GM12875 (cell line): ENCODE measurements around the gene SKAP1.
"Not testable (repeated sequence)": the region's sequence is repeated elsewhere in the genome, so short reads cannot be mapped to it uniquely, and the experiment has no call there.

Source experiments
- H3K4me3 ChIP-seq: one replicate; pipeline ENCODE4 v1.5.1; 2011; ENCODE audit warnings: low read depth, low read length, control low read depth
- CTCF ChIP-seq: IDR thresholded peaks from 2 replicates; pipeline ENCODE4 v1.5.1; 2011; ENCODE audit warnings: low read depth, mild to moderate bottlenecking, control low read depth, inconsistent platforms, low read length, moderate library complexity, borderline replicate concordance; ENCODE audit not compliant: insufficient read depth

SKAP1 gene

GRCh38 chr17:48294020-48294805 is 135.8 kb downstream of the SKAP1 start:
- TF ChIP-seq CTCF, result no peak
- H3K4me3 ChIP-seq, result no peak overlapping the region

- no peak overlapping the region for H3K4me3 ChIP-seq
- TF ChIP-seq CTCF, result no peak
Measured at GRCh38 chr17:48293319-48294019, 136.5 kb downstream of the SKAP1 start.

- H3K4me3 ChIP-seq, result no peak overlapping the region
- TF ChIP-seq CTCF, result no peak
Measured at GRCh38 chr17:48290378-48290777, 139.6 kb downstream of the SKAP1 start.

- H3K4me3 ChIP-seq, result not testable (repeated sequence)
Measured at GRCh38 chr17:48286917-48287316, 143.1 kb downstream of the SKAP1 start.

- TF ChIP-seq CTCF, result no peak
- H3K4me3 ChIP-seq, result no peak overlapping the region
Measured at GRCh38 chr17:48285614-48286013, 144.4 kb downstream of the SKAP1 start.

- no peak for TF ChIP-seq CTCF
- H3K4me3 ChIP-seq, result no peak overlapping the region
Measured at GRCh38 chr17:48283907-48284306, 146.1 kb downstream of the SKAP1 start.

DNA sequence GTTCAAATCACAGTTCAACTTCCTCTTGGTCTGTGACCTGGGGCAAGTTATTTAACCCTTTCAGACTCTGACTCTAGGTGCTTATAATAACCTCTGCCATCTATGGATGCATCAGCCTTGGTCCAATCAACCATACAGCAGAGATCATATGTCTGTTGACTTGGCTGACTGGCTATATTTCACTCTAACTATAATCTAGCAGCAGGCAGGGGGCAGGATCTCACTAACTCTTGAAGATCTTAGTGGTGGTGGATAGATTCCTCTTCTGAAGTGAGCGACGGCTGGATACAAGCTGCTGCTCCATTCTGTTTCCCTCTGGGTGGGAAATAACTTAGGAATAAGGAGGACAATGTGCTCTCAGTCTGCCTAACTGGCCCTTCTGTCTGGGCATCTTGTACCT is 146.6 kb downstream of the SKAP1 start:
- H3K4me3 ChIP-seq, result no peak overlapping the region
- no peak for TF ChIP-seq CTCF
